SIG-M5 treated with dmso at 0.1 percent for 504 hours (cell line): ENCODE measurements around the gene MEGF6.

Experiments used
- DNase-seq: peaks from one replicate; lab custom pipeline; 2025; ENCODE audit not compliant: unreplicated experiment; lab: John Stamatoyannopoulos, UW

The MEGF6 gene

GRCh38 chr1:3510136-3510955, 101.0 kb downstream of the MEGF6 start:
- no peak for DNase-seq

- DNase-seq = no peak
Observed at GRCh38 chr1:3509721-3510120, 101.6 kb downstream of the MEGF6 start.

- no peak for DNase-seq
Observed at GRCh38 chr1:3508757-3509415, 102.4 kb downstream of the MEGF6 start.

- no peak for DNase-seq
Observed at GRCh38 chr1:3507636-3508275, 103.6 kb downstream of the MEGF6 start.

- no peak for DNase-seq
Observed at GRCh38 chr1:3506943-3507342, 104.4 kb downstream of the MEGF6 start.

- no peak for DNase-seq
Observed at GRCh38 chr1:3506041-3506440, 105.3 kb downstream of the MEGF6 start.

GRCh38 chr1:3505161-3505560, 106.1 kb downstream of the MEGF6 start:
- no peak for DNase-seq

GRCh38 chr1:3504822-3505153, 106.5 kb downstream of the MEGF6 start:
- no peak for DNase-seq

DNA sequence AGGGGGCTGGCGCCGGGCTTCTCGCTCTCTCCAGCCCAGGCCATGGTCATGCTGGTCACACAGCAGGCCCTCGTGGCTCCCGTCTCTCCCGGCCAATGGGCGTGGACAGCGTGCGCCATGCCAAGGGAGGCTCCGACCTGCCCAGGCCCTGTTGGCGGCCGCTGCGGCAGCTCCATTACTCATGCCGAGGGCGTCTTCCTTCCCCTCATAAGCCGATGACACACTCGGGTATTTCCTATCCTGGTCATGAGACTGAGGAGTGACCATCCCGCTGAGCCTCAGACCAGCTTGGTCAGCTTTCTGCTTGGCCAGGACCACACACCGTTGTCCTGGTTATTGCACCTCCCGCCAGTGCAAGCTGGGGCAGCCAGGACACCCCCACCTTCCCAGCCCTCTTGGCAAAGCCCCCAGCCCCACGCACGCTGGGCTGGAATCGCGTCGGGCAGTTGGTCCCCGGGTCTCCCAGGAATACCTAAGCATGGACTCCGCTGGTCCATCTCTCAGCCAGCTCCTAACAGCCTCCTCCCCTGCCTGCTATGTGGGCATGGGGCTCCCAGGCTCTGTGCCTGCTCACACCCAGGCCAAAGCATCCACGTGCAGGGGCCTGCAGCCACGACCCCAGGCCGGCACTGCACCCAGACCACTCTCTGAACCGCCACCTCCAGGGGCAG, 107.0 kb downstream of the MEGF6 start:
- DNase-seq = no peak

DNA sequence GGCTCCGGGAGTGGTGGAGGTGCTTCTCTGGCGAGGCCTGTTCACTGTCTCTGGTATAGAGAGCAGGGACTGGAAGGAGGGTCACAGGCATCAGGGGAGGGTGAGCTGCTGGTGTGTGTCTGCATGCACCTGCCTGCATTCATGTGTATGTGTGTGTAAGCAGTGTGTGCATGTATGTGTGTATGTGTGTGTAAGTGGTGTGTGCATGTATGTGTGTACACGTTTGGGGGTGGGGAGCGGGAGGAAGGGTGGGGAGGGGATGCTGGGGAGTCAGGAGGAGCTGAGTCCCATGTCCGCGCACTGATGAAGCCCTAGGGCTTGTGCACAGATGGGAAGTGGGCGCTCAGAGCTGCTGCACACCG, 107.8 kb downstream of the MEGF6 start:
- DNase-seq = no peak

- DNase-seq = no peak
Observed at GRCh38 chr1:3502641-3503524, 108.4 kb downstream of the MEGF6 start.

- no peak for DNase-seq
Observed at GRCh38 chr1:3501856-3502640, 109.3 kb downstream of the MEGF6 start.

- no peak for DNase-seq
Observed at GRCh38 chr1:3501437-3501836, 109.9 kb downstream of the MEGF6 start.

DNA sequence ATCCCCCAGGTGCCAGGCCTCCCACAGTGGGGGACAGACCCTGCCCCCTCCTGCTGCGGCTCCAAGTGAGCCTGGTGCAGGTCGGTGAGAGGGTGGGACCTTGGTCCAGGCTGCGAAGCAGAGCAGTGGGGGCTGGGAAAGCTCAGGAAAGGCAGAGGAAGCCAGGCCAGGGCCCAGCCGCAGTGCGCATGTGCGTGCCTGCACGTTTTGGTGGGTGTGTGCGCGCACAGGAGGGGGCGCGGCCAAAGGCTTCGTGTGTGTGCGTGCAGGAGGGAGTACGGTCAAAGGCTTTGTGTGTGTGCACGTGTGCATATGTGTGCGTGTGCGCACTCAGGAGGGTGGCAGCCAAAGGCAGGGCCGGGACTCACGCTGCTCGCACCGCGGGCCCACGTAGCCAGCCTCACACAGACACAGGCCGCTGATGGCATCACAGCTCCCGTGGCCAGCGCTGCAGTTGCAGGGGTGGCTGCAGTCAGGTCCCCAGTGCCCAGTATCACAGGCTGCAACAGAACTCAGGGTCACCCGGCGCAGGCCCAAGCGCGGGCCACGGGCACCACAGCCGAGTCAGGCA, 111.0 kb downstream of the MEGF6 start:
- no peak for DNase-seq

GRCh38 chr1:3499611-3500010, 111.7 kb downstream of the MEGF6 start:
- no peak for DNase-seq

DNA sequence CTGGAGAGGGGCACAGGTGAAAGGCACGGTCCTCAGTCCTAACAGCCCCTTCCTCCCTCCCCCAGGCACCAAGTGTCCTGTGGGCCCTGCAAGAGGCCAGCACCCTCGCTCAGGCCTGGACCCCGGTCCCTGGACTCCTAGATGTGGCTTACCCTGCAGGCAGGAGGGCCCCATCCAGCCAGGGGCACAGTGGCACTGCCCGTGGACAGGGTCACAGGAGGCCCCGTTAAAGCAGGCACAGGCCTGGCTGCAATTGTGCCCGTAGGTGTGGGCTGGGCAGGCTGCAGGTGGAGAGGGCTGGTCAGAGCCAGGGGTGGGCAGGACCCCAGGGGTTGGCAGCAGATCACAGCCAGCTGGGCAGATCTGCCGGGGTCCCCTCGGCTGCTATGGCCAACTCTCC, 112.3 kb downstream of the MEGF6 start:
- DNase-seq = no peak

DNA sequence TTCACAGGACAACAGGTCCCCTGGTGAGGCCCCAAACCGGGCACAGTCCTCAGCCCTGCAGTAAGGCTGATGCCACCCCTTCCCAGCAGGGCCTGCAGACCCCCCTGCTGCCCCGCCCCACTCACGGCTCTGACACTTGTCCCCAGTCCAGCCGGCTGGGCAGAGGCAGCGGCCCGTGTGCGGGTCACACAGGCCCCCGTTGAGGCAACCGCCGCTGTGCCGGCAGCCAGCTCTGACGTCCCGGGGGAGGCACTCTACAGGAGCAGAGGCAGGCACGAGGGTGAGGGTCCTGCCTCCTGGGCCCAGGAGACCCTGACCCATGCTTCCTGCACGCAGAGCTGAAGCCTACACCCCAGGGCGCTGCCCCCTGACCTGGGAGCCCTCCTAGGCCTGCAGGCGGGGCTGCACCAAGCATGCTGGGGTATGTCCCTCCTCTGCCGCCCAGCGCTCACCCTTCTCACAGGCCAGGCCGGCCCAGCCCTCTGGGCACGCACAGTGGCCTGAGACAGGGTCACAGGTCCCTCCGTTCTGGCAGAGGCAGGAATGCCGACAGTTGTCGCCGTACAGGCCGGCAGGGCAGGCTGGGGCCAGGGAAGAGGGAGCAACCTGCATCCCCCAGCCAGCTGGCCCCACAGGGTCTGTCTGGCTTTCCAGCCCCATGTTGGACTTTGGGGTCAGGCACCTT, 112.9 kb downstream of the MEGF6 start:
- DNase-seq = no peak

DNA sequence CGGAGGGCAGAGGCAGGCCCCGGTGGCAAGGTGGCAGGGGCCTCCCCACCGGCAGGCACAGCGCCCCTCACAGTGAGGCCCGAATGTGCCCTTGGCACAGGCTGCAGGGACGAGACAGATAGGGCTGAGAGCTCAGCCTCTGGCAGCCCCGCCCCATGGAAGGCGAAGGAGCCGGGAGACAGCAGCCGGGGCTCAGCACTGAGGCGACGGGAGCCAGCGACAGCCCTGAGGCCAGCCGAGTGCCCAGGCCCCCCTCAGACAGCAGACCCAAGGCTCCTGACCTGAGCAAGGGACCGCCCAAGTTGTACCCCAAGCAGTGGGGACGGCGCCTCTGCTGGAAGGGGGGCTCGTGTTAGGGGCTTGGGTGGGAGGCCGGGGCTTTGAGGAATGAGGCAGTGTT, 113.8 kb downstream of the MEGF6 start:
- no peak for DNase-seq

DNA sequence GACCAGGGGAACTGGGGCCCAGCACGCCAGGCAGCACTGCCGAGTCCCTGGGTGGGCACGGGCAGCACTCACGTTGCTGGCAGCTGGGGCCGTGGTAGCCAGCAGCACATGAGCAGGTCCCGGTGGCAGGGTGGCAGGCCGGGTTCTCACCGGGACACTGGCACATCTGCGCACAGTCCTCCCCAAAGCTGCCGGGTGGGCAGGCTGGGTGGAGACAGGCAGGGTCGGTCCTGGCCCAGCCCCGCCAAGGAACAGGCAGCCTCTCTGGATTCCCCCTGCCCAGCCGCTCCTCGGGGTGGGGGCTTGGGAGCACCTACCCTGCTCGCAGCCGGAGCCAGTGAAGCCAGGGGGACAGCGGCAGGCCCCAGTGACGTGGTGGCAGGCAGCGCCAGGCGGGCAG, 114.4 kb downstream of the MEGF6 start:
- no peak for DNase-seq
